ENCODE results near the gene CDH24. TPM values are rescaled to one million over a fixed set of nuclear protein-coding genes. Genes with fewer than 3 reads are reported as not detected.

The CDH24 gene
- total and polyA plus RNA-seq, 2 experiments from 2014 or later: 6.9 to 18.0 TPM

- Histone ChIP-seq H3K79me2 (no peaks in the 10 kb centered on the region), H3K9me3 (ENCODE audit: low read depth) (no peaks in the 10 kb centered on the region), H3K4me3 (no peak overlapping the region), H3K27me3 (no peaks in the 10 kb centered on the region), H3K9me2 (replicated peaks; ENCODE audit: insufficient read depth) (no peaks in the 10 kb centered on the region), H3K4me2 (no peak overlapping the region), H3K27ac (no peak overlapping the region), H4K20me1 (ENCODE audit: insufficient read depth, poor library complexity, severe bottlenecking) (no peaks in the 10 kb centered on the region), H3K4me1 (ENCODE audit: insufficient read depth) (peaks cover 13% of the 10 kb centered on the region), H3K36me3 (replicated peaks; ENCODE audit: insufficient read depth, low read depth) (peaks cover 3% of the 10 kb centered on the region), H2AFZ (no peak overlapping the region)
- WGBS (ENCODE audit: low lambda C conversion rate, missing lambda C conversion rate): 96% methylated on average over 2 of the region's 2 CpGs
- no peak for TF ChIP-seq EZH2 (IDR thresholded peaks at IDR 0.05; ENCODE audit: borderline replicate concordance)
- no peak for TF ChIP-seq CTCF (IDR thresholded peaks at IDR 0.05; ENCODE audit: poor library complexity)
- no peak for TF ChIP-seq EZH2phosphoT487 (IDR thresholded peaks at IDR 0.05; ENCODE audit: low read depth, severe bottlenecking, unreplicated experiment)
- no peak for DNase-seq (ENCODE audit: low spot score)
Observed at GRCh38 chr14:23023795-23024152, 33.5 kb downstream of the CDH24 start.

- Histone ChIP-seq H3K4me2 (no peak overlapping the region), H3K79me2 (no peaks in the 10 kb centered on the region), H3K27me3 (no peaks in the 10 kb centered on the region), H4K20me1 (ENCODE audit: insufficient read depth, poor library complexity, severe bottlenecking) (no peaks in the 10 kb centered on the region), H3K4me3 (no peak overlapping the region), H3K4me1 (ENCODE audit: insufficient read depth) (peaks cover 13% of the 10 kb centered on the region), H3K27ac (no peak overlapping the region), H3K9me2 (replicated peaks; ENCODE audit: insufficient read depth) (no peaks in the 10 kb centered on the region), H3K36me3 (replicated peaks; ENCODE audit: insufficient read depth, low read depth) (peaks cover 3% of the 10 kb centered on the region), H2AFZ (no peak overlapping the region), H3K9me3 (ENCODE audit: low read depth) (no peaks in the 10 kb centered on the region)
- DNase-seq (ENCODE audit: low spot score): no peak
- 86% methylated on average over 8 of the region's 8 CpGs for WGBS (ENCODE audit: low lambda C conversion rate, missing lambda C conversion rate)
- no peak for TF ChIP-seq EZH2phosphoT487 (IDR thresholded peaks at IDR 0.05; ENCODE audit: low read depth, severe bottlenecking, unreplicated experiment)
- no peak for TF ChIP-seq CTCF (IDR thresholded peaks at IDR 0.05; ENCODE audit: poor library complexity)
- no peak for TF ChIP-seq EZH2 (IDR thresholded peaks at IDR 0.05; ENCODE audit: borderline replicate concordance)
Observed at GRCh38 chr14:23023022-23023794, 34.1 kb downstream of the CDH24 start.

- WGBS (ENCODE audit: low lambda C conversion rate, missing lambda C conversion rate): 60% methylated on average over 7 of the region's 7 CpGs
- Histone ChIP-seq H3K4me3 (no peak overlapping the region), H3K27me3 (no peaks in the 10 kb centered on the region), H3K4me1 (ENCODE audit: insufficient read depth) (peaks cover 13% of the 10 kb centered on the region), H3K79me2 (no peaks in the 10 kb centered on the region), H3K27ac (no peak overlapping the region), H3K9me3 (ENCODE audit: low read depth) (no peaks in the 10 kb centered on the region), H3K4me2 (no peak overlapping the region), H3K9me2 (replicated peaks; ENCODE audit: insufficient read depth) (no peaks in the 10 kb centered on the region), H2AFZ (no peak overlapping the region), H3K36me3 (replicated peaks; ENCODE audit: insufficient read depth, low read depth) (peaks cover 3% of the 10 kb centered on the region), H4K20me1 (ENCODE audit: insufficient read depth, poor library complexity, severe bottlenecking) (no peaks in the 10 kb centered on the region)
- DNase-seq (ENCODE audit: low spot score): no peak
- TF ChIP-seq EZH2phosphoT487 (IDR thresholded peaks at IDR 0.05; ENCODE audit: low read depth, severe bottlenecking, unreplicated experiment): no peak
- no peak for TF ChIP-seq CTCF (IDR thresholded peaks at IDR 0.05; ENCODE audit: poor library complexity)
- TF ChIP-seq EZH2 (IDR thresholded peaks at IDR 0.05; ENCODE audit: borderline replicate concordance): no peak
Observed at GRCh38 chr14:23021889-23022442, 35.4 kb downstream of the CDH24 start.
